Coronary artery (tissue), 2 donors: Measurements from ENCODE around the gene AFF1.

Experiments used
- DNase-seq: peaks from one replicate; pipeline ENCODE4 v3.0.0-alpha.2; 2017; ENCODE audit warnings: low spot score
- H3K27ac ChIP-seq, 2 donors: fragments of 200-600 bp; sonication (generic); one replicate each; pipeline ENCODE4 v1.5.1; 2016 to 2019
- H3K4me3 ChIP-seq: fragments of 200-600 bp; sonication (generic); 2 replicates; pipeline ENCODE4 v1.5.1; 2016; ENCODE audit warnings: mild to moderate bottlenecking, moderate library complexity
- TF ChIP-seq, protein P1 (sequence below): fragments of 200-600 bp; sonication (generic); IDR thresholded peaks from one replicate; pipeline ENCODE4 v1.5.1; 2019; ENCODE audit warnings: antibody characterized with exemption

The AFF1 gene

GRCh38 chr4:86965019-86965976 lies 30.5 kb downstream of the AFF1 start:
- no peak overlapping the region for H3K4me3 ChIP-seq
- TF ChIP-seq, protein P1, sequence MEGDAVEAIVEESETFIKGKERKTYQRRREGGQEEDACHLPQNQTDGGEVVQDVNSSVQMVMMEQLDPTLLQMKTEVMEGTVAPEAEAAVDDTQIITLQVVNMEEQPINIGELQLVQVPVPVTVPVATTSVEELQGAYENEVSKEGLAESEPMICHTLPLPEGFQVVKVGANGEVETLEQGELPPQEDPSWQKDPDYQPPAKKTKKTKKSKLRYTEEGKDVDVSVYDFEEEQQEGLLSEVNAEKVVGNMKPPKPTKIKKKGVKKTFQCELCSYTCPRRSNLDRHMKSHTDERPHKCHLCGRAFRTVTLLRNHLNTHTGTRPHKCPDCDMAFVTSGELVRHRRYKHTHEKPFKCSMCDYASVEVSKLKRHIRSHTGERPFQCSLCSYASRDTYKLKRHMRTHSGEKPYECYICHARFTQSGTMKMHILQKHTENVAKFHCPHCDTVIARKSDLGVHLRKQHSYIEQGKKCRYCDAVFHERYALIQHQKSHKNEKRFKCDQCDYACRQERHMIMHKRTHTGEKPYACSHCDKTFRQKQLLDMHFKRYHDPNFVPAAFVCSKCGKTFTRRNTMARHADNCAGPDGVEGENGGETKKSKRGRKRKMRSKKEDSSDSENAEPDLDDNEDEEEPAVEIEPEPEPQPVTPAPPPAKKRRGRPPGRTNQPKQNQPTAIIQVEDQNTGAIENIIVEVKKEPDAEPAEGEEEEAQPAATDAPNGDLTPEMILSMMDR, result no peak
- no peak for DNase-seq
- H3K27ac ChIP-seq, result no peak overlapping the region

DNA sequence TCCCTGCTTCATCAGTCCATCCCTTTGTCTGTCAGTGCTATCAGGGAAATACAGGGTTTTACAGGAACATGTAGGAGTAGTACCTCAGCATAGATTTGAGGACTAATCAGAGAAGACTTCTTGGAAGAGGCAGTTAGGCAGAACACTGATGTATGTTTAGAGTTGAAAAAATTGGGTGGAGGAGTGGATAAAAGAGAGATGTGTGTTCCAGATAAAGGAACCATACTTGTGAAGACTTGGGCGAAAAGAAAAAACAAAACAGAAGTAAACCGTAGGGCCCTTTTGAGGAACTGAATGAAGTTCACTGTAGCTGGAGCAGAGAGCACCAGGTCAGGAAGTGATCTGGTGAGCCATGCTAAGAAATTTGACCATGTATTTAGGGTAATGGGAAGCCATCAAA lies 32.3 kb downstream of the AFF1 start:
- DNase-seq, result no peak
- H3K27ac ChIP-seq, result no peak overlapping the region
- no peak overlapping the region for H3K4me3 ChIP-seq
- TF ChIP-seq, protein P1, result no peak

DNA sequence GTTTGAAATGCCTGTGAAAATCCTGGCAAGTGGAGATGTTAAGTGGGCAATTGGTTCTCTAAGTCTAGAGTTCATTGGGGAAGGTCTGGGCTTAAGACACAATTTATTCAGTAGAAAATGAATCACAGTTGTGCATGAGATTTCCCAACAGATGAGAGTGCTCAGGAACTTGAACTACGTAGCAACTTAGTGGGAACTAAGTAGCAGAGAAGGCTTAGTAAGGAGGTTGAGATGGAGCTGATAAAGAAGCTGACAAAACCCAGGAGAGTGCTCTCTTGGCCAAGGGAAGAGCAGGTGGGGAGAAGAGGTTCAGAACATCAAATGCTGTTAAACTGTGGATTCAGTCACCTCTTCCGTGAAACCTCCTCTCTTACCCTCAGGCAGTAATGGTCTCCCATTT lies 33.0 kb downstream of the AFF1 start:
- DNase-seq, result no peak
- Histone ChIP-seq H3K27ac (no peak overlapping the region), H3K4me3 (no peak overlapping the region)
- TF ChIP-seq, protein P1, result no peak

DNA sequence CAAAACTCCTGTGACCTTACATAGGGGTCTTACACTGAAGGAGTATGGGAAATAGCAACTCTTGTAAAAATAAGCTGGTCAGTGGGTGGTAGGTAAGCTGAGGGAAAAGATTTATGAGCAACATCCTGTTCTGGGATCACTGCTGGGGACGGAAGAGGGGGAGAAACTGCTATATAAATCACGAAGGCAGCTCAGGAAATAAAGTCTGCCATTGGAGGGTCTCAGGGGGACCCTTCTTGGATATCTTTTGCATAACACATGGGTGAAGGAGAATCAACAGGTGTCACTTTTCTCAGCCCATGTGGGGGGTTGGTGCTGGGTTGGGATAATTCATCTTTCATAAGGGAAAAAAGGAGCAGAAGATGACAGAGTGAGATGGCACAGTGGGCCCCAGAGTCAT lies 33.7 kb downstream of the AFF1 start:
- TF ChIP-seq, protein P1, result no peak
- Histone ChIP-seq H3K27ac (no peak overlapping the region), H3K4me3 (no peak overlapping the region)
- DNase-seq, result no peak

DNA sequence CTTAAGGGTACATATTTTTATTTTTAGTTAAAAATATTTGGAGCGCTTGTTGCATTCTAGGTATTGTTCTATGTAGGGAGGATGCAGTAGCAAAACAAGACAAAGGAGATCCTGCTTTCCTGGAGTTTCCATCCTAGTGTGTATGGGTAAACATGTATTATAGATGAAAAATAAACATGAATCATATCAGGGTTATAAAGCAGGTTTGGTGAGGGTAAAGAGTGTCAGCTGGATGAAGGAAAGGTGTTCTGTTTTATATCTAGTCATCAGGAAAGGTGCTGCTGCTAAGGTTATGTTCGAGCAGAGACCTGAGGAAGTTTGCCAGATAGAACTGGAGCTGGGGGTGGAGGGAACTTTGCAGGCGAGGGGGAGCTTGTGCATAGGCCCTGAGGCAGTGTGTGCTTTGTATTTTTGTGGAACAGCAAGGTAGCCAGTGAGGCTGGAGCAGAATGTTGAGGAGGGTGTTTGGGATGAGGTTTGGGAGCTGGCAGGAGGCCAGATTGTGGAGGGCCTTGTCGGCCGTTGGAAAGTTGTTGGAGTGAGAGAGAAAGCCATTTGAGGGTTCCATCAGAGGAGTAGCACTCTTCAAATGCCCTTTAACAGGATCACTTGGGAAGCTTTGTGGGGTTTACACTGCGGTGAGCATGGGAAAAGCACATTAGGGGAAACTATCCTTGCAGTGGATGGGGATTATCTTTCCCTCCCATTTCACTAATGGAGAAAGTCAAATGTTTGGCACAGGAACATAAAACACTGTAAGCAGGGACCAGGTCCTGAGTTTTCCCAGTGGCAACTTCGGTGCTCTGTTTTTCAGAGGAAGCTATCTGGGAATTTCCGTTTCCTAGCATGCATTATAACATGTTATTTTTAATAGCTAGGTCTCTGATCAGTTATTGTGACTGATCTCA lies 35.9 kb downstream of the AFF1 start:
- Histone ChIP-seq H3K27ac (no peak overlapping the region), H3K4me3 (no peak overlapping the region)
- no peak for DNase-seq
- TF ChIP-seq, protein P1, result no peak

- Histone ChIP-seq H3K4me3 (no peak overlapping the region), H3K27ac (no peak overlapping the region)
- DNase-seq, result no peak
- TF ChIP-seq, protein P1, result no peak
Observed at GRCh38 chr4:86971355-86971683, 36.5 kb downstream of the AFF1 start.
